IMR-90 (cell line): ENCODE results near the gene BRAP. TPM values are rescaled to one million over a fixed set of nuclear protein-coding genes. Genes with fewer than 3 reads are reported as not detected.

Source experiments
- ATAC-seq: fragments of 200-7000 bp; cut with Tn5 transposase; 2 replicates; pipeline ENCODE4 v1.9.1; 2020; ENCODE audit warnings: low read depth, mild to moderate bottlenecking, moderate library complexity
- BruUV-seq: library from RNA; stranded (reverse); fragments of 400-500 nt; replicated peaks from 2 replicates; lab custom pipeline; 2021; lab: Mats Ljungman, UMichigan
- CTCF ChIA-PET: fragments of 300-600 bp; formaldehyde crosslinking; extraction: SDS; loops from one replicate; lab custom pipeline; 2021; ENCODE audit warnings: antibody characterized with exemption; lab: Yijun Ruan, JAX
- POLR2A ChIA-PET: fragments of 300-600 bp; sonication (Branson Sonifier 250); formaldehyde crosslinking; loops from one replicate; lab custom pipeline; 2022; ENCODE audit warnings: antibody characterized with exemption; ENCODE audit not compliant: unreplicated experiment; lab: Charles Lee
- DNase-seq: peaks from one replicate; pipeline ENCODE4 v3.0.0; 2013
- H2AFZ ChIP-seq: replicated peaks from 2 replicates; pipeline ENCODE3; 2013; ENCODE audit warnings: low read length, mild to moderate bottlenecking; ENCODE audit not compliant: poor library complexity
- H2AK5ac ChIP-seq: 2 replicates; pipeline ENCODE4 v1.6.1; 2013; ENCODE audit warnings: low read depth, low read length, inconsistent platforms
- H2AK9ac ChIP-seq: replicated peaks from 2 replicates; pipeline ENCODE3; 2013; ENCODE audit warnings: mild to moderate bottlenecking, low read depth, low read length, moderate library complexity; ENCODE audit not compliant: poor library complexity
- H2BK120ac ChIP-seq: 2 replicates; pipeline ENCODE4 v1.6.1; 2013; ENCODE audit warnings: low read depth, low read length, inconsistent platforms
- H2BK15ac ChIP-seq: 3 replicates; pipeline ENCODE4 v1.6.1; 2013; ENCODE audit warnings: low read depth, low read length, inconsistent platforms
- H2BK20ac ChIP-seq: 2 replicates; pipeline ENCODE4 v1.6.1; 2013; ENCODE audit warnings: low read depth, mild to moderate bottlenecking, inconsistent platforms, low read length, moderate library complexity
- H2BK5ac ChIP-seq: 2 replicates; pipeline ENCODE4 v1.6.1; 2013; ENCODE audit warnings: mild to moderate bottlenecking, low read depth, low read length, inconsistent platforms; ENCODE audit not compliant: poor library complexity, severe bottlenecking
- H3K14ac ChIP-seq: replicated peaks from 2 replicates; pipeline ENCODE4 v1.6.1; 2013; ENCODE audit warnings: low read depth, low read length, inconsistent platforms
- H3K18ac ChIP-seq: 2 replicates; pipeline ENCODE4 v1.6.1; 2013; ENCODE audit warnings: low read depth, low read length, control low read depth
- H3K23ac ChIP-seq: 2 replicates; pipeline ENCODE4 v1.6.1; 2013; ENCODE audit warnings: low read depth, low read length, inconsistent platforms
- H3K27ac ChIP-seq: 2 replicates; pipeline ENCODE4 v1.5.1; 2013; ENCODE audit warnings: mild to moderate bottlenecking, control low read depth, low read length; ENCODE audit not compliant: insufficient read depth
- H3K27me3 ChIP-seq: 2 replicates; pipeline ENCODE4 v1.6.1; 2013; ENCODE audit warnings: low read length; ENCODE audit not compliant: control insufficient read depth, insufficient read depth
- H3K36me3 ChIP-seq: 2 replicates; pipeline ENCODE4 v1.6.1; 2013; ENCODE audit warnings: low read length, mixed read lengths; ENCODE audit not compliant: control insufficient read depth, insufficient read depth
- H3K4ac ChIP-seq: 2 replicates; pipeline ENCODE4 v1.6.1; 2013; ENCODE audit warnings: low read depth, low read length, inconsistent platforms
- H3K4me1 ChIP-seq: 2 replicates; pipeline ENCODE4 v1.6.1; 2013; ENCODE audit warnings: low read length, mixed read lengths; ENCODE audit not compliant: control insufficient read depth, insufficient read depth
- H3K4me2 ChIP-seq: 2 replicates; pipeline ENCODE4 v1.6.1; 2013; ENCODE audit warnings: low read depth, mild to moderate bottlenecking, control low read depth, low read length, moderate library complexity
- H3K4me3 ChIP-seq: 2 replicates; pipeline ENCODE4 v1.5.1; 2013; ENCODE audit warnings: low read depth, mild to moderate bottlenecking, control low read depth, low read length, moderate library complexity; ENCODE audit not compliant: insufficient read depth
- H3K56ac ChIP-seq: 2 replicates; pipeline ENCODE4 v1.6.1; 2013; ENCODE audit warnings: low read length, inconsistent platforms; ENCODE audit not compliant: insufficient read depth; ENCODE audit errors: extremely low read depth
- H3K79me1 ChIP-seq, 2 experiments: 2 replicates each; pipeline ENCODE4 v1.6.1; 2013; ENCODE audit warnings: low read length in 2 of 2, inconsistent platforms in 1 of 2, low read depth in 1 of 2
- H3K9ac ChIP-seq: 2 replicates; pipeline ENCODE4 v1.6.1; 2013; ENCODE audit warnings: low read depth, low read length, control low read depth
- H3K9me1 ChIP-seq: 2 replicates; pipeline ENCODE4 v1.6.1; 2013; ENCODE audit warnings: low read length, inconsistent platforms; ENCODE audit not compliant: insufficient read depth
- H3K9me3 ChIP-seq: 2 replicates; pipeline ENCODE4 v1.6.1; 2013; ENCODE audit warnings: low read length; ENCODE audit not compliant: control insufficient read depth, insufficient read depth
- H4K20me1 ChIP-seq: 2 replicates; pipeline ENCODE4 v1.6.1; 2013; ENCODE audit warnings: low read length, inconsistent platforms; ENCODE audit not compliant: insufficient read depth
- H4K5ac ChIP-seq: 2 replicates; pipeline ENCODE4 v1.6.1; 2013; ENCODE audit warnings: mild to moderate bottlenecking, low read depth, low read length, control low read depth
- H4K8ac ChIP-seq, 2 experiments: 2 replicates each; pipeline ENCODE4 v1.6.1; 2013; ENCODE audit warnings: low read depth in 2 of 2, low read length in 2 of 2, control low read depth in 1 of 2, inconsistent platforms in 1 of 2
- H4K91ac ChIP-seq: 2 replicates; pipeline ENCODE4 v1.6.1; 2013; ENCODE audit warnings: low read depth, low read length, inconsistent platforms; ENCODE audit not compliant: insufficient read depth
- CEBPB ChIP-seq: IDR thresholded peaks from 2 replicates; pipeline ENCODE4 v1.6.1; 2012; ENCODE audit warnings: low read depth, low read length, improper control_type of control experiment
- FOS ChIP-seq: fragments of 150-350 bp; IDR thresholded peaks from 2 replicates; pipeline ENCODE4 v1.6.1; 2016; ENCODE audit warnings: low read depth, low read length
- MAFK ChIP-seq: IDR thresholded peaks from 2 replicates; pipeline ENCODE4 v1.6.1; 2012; ENCODE audit warnings: low read depth, low read length, improper control_type of control experiment
- WGBS, 2 experiments: methylation state at CpG; one replicate each; pipeline versions ENCODE4 v1.1.5 to v1.1.7; 2013; ENCODE audit warnings: missing lambda C conversion rate in 2 of 2; ENCODE audit not compliant: insufficient read length in 1 of 2; ENCODE audit errors: extremely low coverage in 2 of 2; 5-methylcytosine and 5-hydroxymethylcytosine counted together
- dilution Hi-C: fragments of 300-500 bp; cut with HindIII; formaldehyde crosslinking; loops from one replicate; pipeline ENCODE4 v1.14.3; 2018; ENCODE audit warnings: low sequenced_read_pairs; ENCODE audit not compliant: unreplicated experiment
- in situ Hi-C: fragments of 300-500 bp; cut with MboI; formaldehyde crosslinking; loops from 3 replicates; pipeline ENCODE4 v1.14.3; 2019; ENCODE audit warnings: low sequenced_read_pairs, inconsistent platforms, mixed read lengths
- intact Hi-C: fragments of 100-400 bp; cut with micrococcal nuclease; formaldehyde crosslinking; loops from 2 replicates; pipeline ENCODE4 v1.10.0; 2022
- polyA plus RNA-seq, 3 experiments: library from polyadenylated mRNA; depleted of rRNA; stranded (reverse); fragments of >200 nt; gene quantifications; 2 replicates each; pipeline ENCODE4 v1.2.3, GENCODE V29; 2012; ENCODE audit warnings: low replicate concordance in 1 of 3
- total RNA-seq: library from RNA; depleted of rRNA; stranded (reverse); fragments of >200 nt; gene quantifications from 2 replicates; pipeline ENCODE4 v1.2.3, GENCODE V29; 2012

Gene BRAP
- total and polyA plus RNA-seq, 2 of the 4 experiments (the other 2 are of a cell fraction) = 10.3 to 17.2 TPM

- H2AFZ ChIP-seq = peak overlapping the region; percentile 98
- POLR2A ChIA-PET = no interaction called here
- H3K9ac ChIP-seq = peak overlapping the region; percentile 94
- intact Hi-C loops (loop anchor here (5.0 kb wide), 1 partner anchor 126 kb away; no protein-coding TSS in a partner anchor), in situ Hi-C loops (no loop called here), dilution Hi-C loops (no loop called here)
- ATAC-seq (no peak), DNase-seq (peak; percentile 44)
- no peak overlapping the region for H3K18ac ChIP-seq
- peak; percentile 29; the same call in 1 of the 2 replicates for TF ChIP-seq MAFK
- 0 out of 2 replicates have a peak, but pooled peaks have one; percentile 6 for TF ChIP-seq CEBPB
- TF ChIP-seq FOS = no peak
- H3K27me3 ChIP-seq = no peaks in the 10 kb centered on the region
- H2AK5ac ChIP-seq = peak overlapping the region; percentile 82
- peaks cover 12% of the 10 kb centered on the region for H3K36me3 ChIP-seq
- no TSS peak for BruUV-seq
- 5% methylated on average over 7 of the region's 15 CpGs; no CpG with 5 or more reads in 1 of the 2 experiments for WGBS, 2 experiments
- H3K4me3 ChIP-seq = peak overlapping the region; percentile 97
- peak overlapping the region; percentile 23; the same call in 1 of the 2 replicates for H3K23ac ChIP-seq
- CTCF ChIA-PET = no interaction called here
- peak overlapping the region; percentile 21; the same call in 1 of the 2 replicates for H2BK120ac ChIP-seq
- H3K4me1 ChIP-seq = peaks cover 2% of the 10 kb centered on the region
- H2AK9ac ChIP-seq = peak overlapping the region; percentile 96
- no peak overlapping the region for H3K56ac ChIP-seq
- peak overlapping the region; percentile 93 for H3K4me2 ChIP-seq
- no peaks in the 10 kb centered on the region; the same call in 1 of the 2 replicates for H3K9me1 ChIP-seq
- H2BK20ac ChIP-seq = no peak overlapping the region
- no peak overlapping the region for H2BK15ac ChIP-seq
- H2BK5ac ChIP-seq = peak overlapping the region; percentile 66
- peak overlapping the region; percentile 92 for H3K27ac ChIP-seq
- H3K79me1 ChIP-seq = peaks cover 16 to 46% of the 10 kb centered on the region in 2 experiments
- H4K20me1 ChIP-seq = peaks cover 4% of the 10 kb centered on the region
- peak overlapping the region; percentile 28 for H4K91ac ChIP-seq
- H4K8ac ChIP-seq = peak overlapping the region; percentile 90 to 98; a peak in 3 of 4 replicates
- H4K5ac ChIP-seq = peak overlapping the region; percentile 98; the same call in 1 of the 2 replicates
- peak overlapping the region; percentile 96 for H3K14ac ChIP-seq
- H3K4ac ChIP-seq = peak overlapping the region; percentile 91; the same call in 1 of the 2 replicates
- no peaks in the 10 kb centered on the region for H3K9me3 ChIP-seq
These were observed 884 bp upstream of the BRAP start for GRCh38 chr12:111686574-111687105.
